Measurements from ENCODE around the gene THSD4.

GRCh38 chr15:71657141-71657540 is 541.9 kb downstream of the THSD4 start:
- TF ChIP-seq POLR2AphosphoS5 (IDR thresholded peaks at IDR 0.05; ENCODE audit: low read depth): no peak
- TF ChIP-seq CTCF (IDR thresholded peaks at IDR 0.05; ENCODE audit: insufficient read depth, low read length): no peak
- TF ChIP-seq REST (IDR thresholded peaks at IDR 0.05; ENCODE audit: insufficient replicate concordance, low read depth): no peak

Data from HL-60 (cell line).